ENCODE measurements around the gene SETD1B. TPM values are rescaled to one million over a fixed set of nuclear protein-coding genes. Genes with fewer than 3 reads are reported as not detected.
A peak's percentile ranks its signal among the peaks of the same experiment; 100 is the strongest.

SETD1B gene
- total RNA-seq, 1 donor from 2014 or later = 4.0 TPM

- no peak for DNase-seq (ENCODE audit: low read depth)
Measured at GRCh38 chr12:121807642-121808347, 4.0 kb downstream of the SETD1B start.

GRCh38 chr12:121808623-121809022 lies 4.8 kb downstream of the SETD1B start:
- no peak for DNase-seq (ENCODE audit: low read depth)

DNA sequence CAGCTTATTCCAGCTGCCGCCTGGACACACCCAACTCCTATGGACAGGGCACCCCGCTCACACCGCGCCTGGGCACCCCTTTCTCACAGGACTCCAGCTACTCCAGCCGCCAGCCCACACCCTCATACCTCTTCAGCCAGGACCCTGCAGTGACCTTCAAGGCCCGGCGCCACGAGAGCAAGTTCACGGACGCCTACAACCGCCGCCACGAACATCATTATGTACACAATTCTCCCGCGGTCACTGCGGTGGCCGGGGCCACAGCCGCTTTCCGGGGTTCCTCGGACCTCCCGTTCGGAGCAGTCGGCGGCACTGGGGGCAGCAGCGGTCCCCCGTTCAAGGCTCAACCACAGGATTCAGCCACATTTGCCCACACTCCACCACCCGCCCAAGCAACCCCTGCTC lies 5.9 kb downstream of the SETD1B start:
- no peak for DNase-seq (ENCODE audit: low read depth)

- no peak for DNase-seq (ENCODE audit: low read depth)
Measured at GRCh38 chr12:121810234-121810817, 6.5 kb downstream of the SETD1B start.

- DNase-seq (ENCODE audit: low read depth) = no peak
Measured at GRCh38 chr12:121810833-121811433, 7.1 kb downstream of the SETD1B start.

GRCh38 chr12:121811434-121812319 lies 7.9 kb downstream of the SETD1B start:
- DNase-seq (ENCODE audit: low read depth) = peak; percentile 74

GRCh38 chr12:121812320-121812871 lies 8.6 kb downstream of the SETD1B start:
- DNase-seq (ENCODE audit: low read depth) = peak; percentile 40

GRCh38 chr12:121812921-121813896 lies 9.4 kb downstream of the SETD1B start:
- no peak for DNase-seq (ENCODE audit: low read depth)

DNA sequence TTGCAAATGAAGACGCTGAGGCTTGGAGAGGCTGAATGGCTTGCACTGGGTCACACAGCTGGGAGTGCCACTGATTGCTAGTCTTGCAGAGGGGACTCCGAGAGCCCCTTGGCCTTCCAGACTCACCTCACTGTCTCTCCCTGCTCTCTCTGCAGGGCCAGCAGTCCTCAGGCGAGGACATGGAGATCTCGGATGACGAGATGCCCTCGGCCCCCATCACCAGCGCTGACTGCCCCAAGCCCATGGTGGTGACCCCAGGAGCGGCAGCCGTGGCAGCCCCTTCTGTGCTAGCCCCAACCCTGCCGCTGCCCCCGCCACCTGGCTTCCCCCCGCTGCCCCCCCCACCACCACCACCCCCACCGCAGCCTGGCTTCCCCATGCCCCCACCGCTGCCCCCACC lies 10.1 kb downstream of the SETD1B start:
- no peak for DNase-seq (ENCODE audit: low read depth)

DNA sequence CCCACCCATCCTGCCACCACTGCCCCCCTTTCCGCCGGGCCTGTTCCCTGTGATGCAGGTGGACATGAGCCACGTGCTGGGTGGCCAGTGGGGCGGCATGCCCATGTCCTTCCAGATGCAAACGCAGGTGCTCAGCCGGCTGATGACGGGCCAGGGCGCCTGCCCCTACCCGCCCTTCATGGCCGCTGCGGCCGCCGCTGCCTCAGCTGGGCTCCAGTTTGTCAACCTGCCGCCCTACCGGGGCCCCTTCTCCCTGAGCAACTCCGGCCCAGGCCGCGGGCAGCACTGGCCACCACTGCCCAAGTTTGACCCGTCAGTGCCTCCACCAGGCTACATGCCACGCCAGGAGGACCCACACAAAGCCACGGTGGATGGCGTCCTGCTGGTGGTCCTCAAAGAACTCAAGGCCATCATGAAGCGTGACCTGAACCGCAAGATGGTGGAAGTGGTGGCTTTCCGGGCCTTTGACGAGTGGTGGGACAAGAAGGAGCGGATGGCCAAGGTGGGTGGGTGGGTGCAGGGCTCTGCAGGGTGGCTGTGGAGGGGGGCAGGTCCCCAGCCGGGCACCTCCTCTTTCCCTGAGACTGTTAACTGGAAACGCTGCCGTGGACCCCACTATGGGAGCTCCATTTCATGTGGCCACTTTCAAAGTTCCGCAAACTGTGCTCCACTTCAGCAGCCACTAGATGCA lies 10.8 kb downstream of the SETD1B start:
- no peak for DNase-seq (ENCODE audit: low read depth)

DNA sequence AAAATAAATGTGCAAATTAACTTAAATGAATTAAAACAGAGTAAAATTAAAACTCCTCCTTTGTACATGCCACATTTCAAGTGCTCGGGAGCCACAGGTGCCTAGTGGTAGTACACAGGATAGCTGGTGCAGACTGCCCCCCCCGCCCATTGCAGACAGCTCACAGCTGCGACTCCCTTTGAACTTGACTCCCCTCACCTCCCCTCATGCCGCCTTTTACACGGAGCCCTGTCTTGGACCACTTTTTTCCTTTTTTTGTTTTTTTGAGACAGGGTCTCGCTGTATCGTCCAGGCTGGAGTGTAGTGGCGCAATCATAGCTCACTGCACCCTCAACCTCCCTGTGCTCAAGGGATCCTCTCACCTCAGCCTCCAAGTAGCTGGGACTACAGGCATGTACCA lies 11.5 kb downstream of the SETD1B start:
- no peak for DNase-seq (ENCODE audit: low read depth)

DNA sequence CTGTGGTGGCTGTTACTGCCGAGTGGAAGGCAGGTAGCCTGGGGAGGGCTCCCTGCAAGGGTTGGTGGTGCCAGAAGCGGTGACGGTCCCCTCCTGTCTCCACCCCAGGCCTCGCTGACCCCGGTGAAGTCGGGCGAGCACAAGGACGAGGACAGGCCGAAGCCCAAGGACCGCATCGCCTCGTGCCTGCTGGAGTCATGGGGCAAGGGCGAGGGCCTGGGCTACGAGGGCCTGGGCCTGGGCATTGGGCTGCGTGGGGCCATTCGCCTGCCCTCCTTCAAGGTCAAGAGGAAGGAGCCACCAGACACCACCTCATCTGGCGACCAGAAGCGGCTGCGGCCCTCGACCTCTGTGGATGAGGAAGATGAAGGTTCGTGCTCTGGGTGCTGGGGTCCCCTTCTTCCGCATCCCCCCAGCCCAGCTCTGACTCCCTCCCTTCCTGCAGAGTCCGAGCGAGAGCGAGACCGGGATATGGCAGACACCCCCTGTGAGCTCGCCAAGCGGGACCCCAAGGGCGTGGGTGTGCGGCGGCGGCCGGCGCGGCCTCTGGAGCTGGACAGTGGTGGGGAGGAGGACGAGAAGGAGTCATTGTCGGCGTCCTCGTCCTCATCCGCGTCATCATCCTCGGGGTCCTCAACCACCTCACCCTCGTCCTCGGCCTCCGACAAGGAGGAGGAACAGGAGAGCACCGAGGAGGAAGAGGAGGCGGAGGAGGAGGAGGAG lies 13.3 kb downstream of the SETD1B start:
- no peak for DNase-seq (ENCODE audit: low read depth)

DNA sequence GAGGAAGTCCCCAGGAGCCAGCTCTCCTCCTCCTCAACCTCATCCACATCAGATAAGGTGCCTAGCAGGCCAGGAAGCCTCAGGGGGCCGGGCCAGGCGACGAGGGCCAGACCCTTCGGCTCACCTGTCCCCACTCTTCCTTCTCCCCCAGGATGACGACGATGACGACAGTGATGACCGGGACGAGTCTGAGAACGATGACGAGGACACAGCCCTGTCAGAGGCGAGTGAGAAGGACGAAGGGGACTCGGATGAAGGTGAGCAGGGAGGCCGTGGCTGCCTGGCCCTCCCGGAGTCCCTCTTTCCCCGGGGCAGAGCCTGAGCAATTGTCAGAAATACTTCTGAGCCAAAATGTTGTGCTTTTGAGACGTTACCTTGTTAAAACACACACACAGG lies 13.8 kb downstream of the SETD1B start:
- DNase-seq (ENCODE audit: low read depth) = no peak

DNA sequence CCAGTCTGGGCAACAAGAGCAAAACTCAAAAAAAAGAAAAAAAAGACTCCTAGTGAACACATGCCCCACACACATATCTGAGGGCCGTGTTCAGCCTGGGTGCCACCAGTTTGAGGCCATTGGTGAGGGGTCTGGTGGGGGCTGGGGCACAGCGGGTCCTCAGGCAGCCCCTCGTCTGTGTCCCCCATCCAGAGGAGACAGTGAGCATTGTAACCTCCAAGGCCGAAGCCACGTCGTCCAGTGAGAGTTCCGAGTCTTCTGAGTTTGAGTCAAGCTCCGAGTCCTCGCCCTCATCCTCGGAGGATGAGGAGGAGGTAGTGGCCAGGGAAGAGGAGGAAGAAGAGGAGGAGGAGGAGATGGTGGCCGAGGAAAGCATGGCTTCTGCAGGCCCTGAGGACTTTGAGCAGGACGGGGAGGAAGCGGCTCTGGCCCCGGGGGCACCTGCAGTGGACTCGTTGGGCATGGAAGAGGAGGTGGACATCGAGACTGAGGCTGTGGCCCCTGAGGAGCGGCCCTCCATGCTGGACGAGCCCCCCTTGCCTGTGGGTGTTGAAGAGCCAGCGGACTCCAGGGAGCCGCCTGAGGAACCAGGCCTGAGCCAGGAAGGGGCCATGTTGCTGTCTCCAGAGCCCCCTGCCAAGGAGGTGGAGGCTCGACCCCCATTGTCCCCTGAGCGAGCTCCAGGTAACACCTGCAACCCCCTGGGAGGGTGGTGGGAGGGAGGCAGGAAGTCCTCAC lies 15.6 kb downstream of the SETD1B start:
- no peak for DNase-seq (ENCODE audit: low read depth)

DNA sequence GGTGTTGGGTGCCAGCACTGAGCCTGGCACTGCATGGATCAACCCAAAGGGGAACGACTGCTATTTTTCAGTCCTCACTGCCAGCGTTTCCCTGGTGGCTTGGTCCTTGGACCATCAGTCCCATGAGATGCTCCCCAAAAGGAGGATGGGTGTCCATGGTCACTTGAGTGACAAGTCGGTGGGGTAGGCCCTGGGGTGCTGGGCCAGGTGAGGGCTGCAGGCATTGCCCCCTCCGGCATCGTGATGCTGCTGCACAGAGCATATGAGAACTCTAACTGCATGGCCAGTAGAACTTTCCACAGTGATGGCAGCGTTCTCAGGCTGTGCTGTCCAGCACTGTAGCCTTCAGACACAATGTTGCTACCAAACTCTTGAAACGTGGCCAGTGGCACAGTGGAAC lies 16.2 kb downstream of the SETD1B start:
- DNase-seq (ENCODE audit: low read depth) = no peak

DNA sequence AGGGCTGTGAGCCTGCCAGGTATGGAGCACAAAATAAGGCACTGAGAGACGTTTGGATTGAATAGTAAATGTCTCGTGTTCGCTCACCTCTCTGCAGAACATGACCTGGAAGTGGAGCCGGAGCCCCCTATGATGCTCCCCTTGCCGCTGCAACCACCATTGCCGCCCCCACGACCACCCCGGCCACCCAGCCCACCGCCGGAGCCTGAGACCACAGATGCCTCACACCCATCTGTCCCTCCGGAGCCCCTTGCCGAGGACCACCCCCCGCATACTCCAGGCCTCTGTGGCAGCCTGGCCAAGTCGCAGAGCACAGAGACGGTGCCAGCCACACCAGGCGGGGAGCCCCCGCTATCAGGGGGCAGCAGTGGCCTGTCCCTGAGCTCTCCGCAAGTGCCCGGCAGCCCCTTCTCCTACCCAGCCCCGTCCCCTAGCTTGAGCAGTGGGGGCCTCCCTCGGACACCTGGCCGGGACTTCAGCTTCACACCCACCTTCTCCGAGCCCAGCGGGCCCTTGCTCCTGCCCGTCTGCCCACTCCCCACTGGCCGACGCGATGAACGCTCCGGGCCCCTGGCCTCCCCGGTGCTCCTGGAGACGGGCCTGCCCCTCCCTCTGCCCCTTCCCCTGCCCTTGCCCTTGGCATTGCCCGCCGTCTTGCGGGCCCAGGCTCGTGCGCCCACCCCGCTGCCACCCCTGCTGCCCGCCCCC lies 18.7 kb downstream of the SETD1B start:
- DNase-seq (ENCODE audit: low read depth) = no peak

- DNase-seq (ENCODE audit: low read depth) = no peak
Measured at GRCh38 chr12:121823101-121823726, 19.4 kb downstream of the SETD1B start.
